A549 (cell line): Measurements from ENCODE around the gene PLXNB2. TPM values are rescaled to one million over a fixed set of nuclear protein-coding genes. Genes with fewer than 3 reads are reported as not detected.

Experiments used
- ATAC-seq, 2 experiments: fragments of 200-7000 bp in 1 of 2; fragments of >200 bp in 1 of 2; cut with Nextera tagmentation in 1 of 2; cut with Tn5 transposase in 1 of 2; 3 replicates each; pipeline versions ENCODE4 v1.8.0 to v1.9.1; 2018 to 2020; ENCODE audit warnings: mild to moderate bottlenecking in 1 of 2, moderate library complexity in 1 of 2
- CTCF ChIA-PET: fragments of 300-600 bp; sonication (Branson Sonifier 250); formaldehyde crosslinking; extraction: SDS; loops from one replicate; lab custom pipeline; 2021; ENCODE audit warnings: antibody characterized with exemption, inconsistent platforms; lab: Yijun Ruan, JAX
- POLR2A ChIA-PET: fragments of 350-600 bp; formaldehyde crosslinking; extraction: SDS; loops from one replicate; lab custom pipeline; 2021; ENCODE audit warnings: antibody characterized with exemption, inconsistent platforms; lab: Yijun Ruan, JAX
- DNase-seq, 2 experiments: peaks; one replicate each; pipeline versions ENCODE4 v3.0.0 to v3.0.0-alpha.2; 2011 to 2016; ENCODE audit warnings: low read depth in 1 of 2, low spot score in 1 of 2
- FAIRE-seq: peaks from 2 replicates; lab custom pipeline; 2011; peaks lifted over from hg19 to GRCh38; lab: Jason Lieb, UNC
- H3K27ac ChIP-seq, 2 experiments: fragments of >200 bp; sonication (Bioruptor Twin); formaldehyde crosslinking; 3 replicates each; pipeline ENCODE4 v1.5.1; 2016 to 2017
- H3K4me1 ChIP-seq: fragments of >200 bp; sonication (Bioruptor Twin); formaldehyde crosslinking; 3 replicates; pipeline ENCODE4 v1.6.1; 2016
- H3K4me2 ChIP-seq: fragments of >200 bp; sonication (Bioruptor Twin); formaldehyde crosslinking; 3 replicates; pipeline ENCODE4 v1.6.1; 2016
- H3K4me3 ChIP-seq: fragments of >200 bp; sonication (Bioruptor Twin); formaldehyde crosslinking; 3 replicates; pipeline ENCODE4 v1.5.1; 2016
- H3K9me3 ChIP-seq: fragments of >200 bp; sonication (Bioruptor Twin); formaldehyde crosslinking; 3 replicates; pipeline ENCODE4 v1.6.1; 2016
- EHF ChIP-seq: fragments of 250-450 bp; sonication (Bioruptor Pico); IDR thresholded peaks from 2 replicates; pipeline ENCODE4 v1.5.0; 2020; ENCODE audit warnings: mild to moderate bottlenecking
- EHMT2 ChIP-seq: fragments of 200-600 bp; sonication (generic); IDR thresholded peaks from 2 replicates; pipeline ENCODE4 v1.6.1; 2016; ENCODE audit warnings: antibody characterized with exemption, low read depth, mild to moderate bottlenecking, moderate library complexity
- EP300 ChIP-seq, 2 experiments: fragments of >200 bp; sonication (Bioruptor Twin); formaldehyde crosslinking; IDR thresholded peaks; 2 replicates in 1 of 2; 3 replicates in 1 of 2; pipeline ENCODE4 v1.6.1; 2016 to 2017
- FOSB ChIP-seq: fragments of 250-450 bp; sonication (Bioruptor Pico); IDR thresholded peaks from 2 replicates; pipeline ENCODE4 v1.5.0; 2020; ENCODE audit warnings: mild to moderate bottlenecking, moderate library complexity
- FOSL2 ChIP-seq, 2 experiments: fragments of 450-650 bp in 1 of 2; fragments of >200 bp in 1 of 2; sonication (Bioruptor Twin) in 1 of 2; formaldehyde crosslinking; IDR thresholded peaks; 2 replicates each; pipeline versions ENCODE4 v1.5.0 to v1.6.1; 2016 to 2020; ENCODE audit warnings: mild to moderate bottlenecking in 1 of 2, moderate library complexity in 1 of 2
- HDAC2 ChIP-seq: fragments of 200-600 bp; sonication (generic); IDR thresholded peaks from 2 replicates; pipeline ENCODE4 v1.6.1; 2016
- HEYL ChIP-seq: fragments of 250-450 bp; sonication (Bioruptor Pico); IDR thresholded peaks from 2 replicates; pipeline ENCODE4 v1.8.0; 2021; ENCODE audit warnings: mild to moderate bottlenecking, moderate library complexity
- JUN ChIP-seq, 2 experiments: fragments of >200 bp; sonication (Bioruptor Twin); formaldehyde crosslinking; IDR thresholded peaks; 2 replicates in 1 of 2; 3 replicates in 1 of 2; pipeline ENCODE4 v1.6.1; 2016 to 2017
- KDM1A ChIP-seq: fragments of 200-600 bp; sonication (generic); IDR thresholded peaks from 2 replicates; pipeline ENCODE4 v1.6.1; 2016; ENCODE audit warnings: low read depth, mild to moderate bottlenecking
- MAFK ChIP-seq: fragments of 450-650 bp; IDR thresholded peaks from 2 replicates; pipeline ENCODE4 v1.6.1; 2014; ENCODE audit not compliant: partially characterized antibody
- MYC ChIP-seq: IDR thresholded peaks from 2 replicates; pipeline ENCODE4 v1.6.1; 2012; ENCODE audit warnings: mild to moderate bottlenecking, inconsistent platforms, low read length, improper control_type of control experiment, borderline replicate concordance
- NFE2L2 ChIP-seq: fragments of 150-350 bp; conservative IDR thresholded peaks from 2 replicates; pipeline ENCODE4 v1.6.1; 2014; ENCODE audit warnings: low read length
- PBX3 ChIP-seq: IDR thresholded peaks from 2 replicates; pipeline ENCODE4 v1.6.1; 2012
- RAD21 ChIP-seq, 2 experiments: fragments of >200 bp in 1 of 2; sonication (Bioruptor Twin) in 1 of 2; formaldehyde crosslinking in 1 of 2; IDR thresholded peaks in 1 of 2; conservative IDR thresholded peaks in 1 of 2; 2 replicates in 1 of 2; 3 replicates in 1 of 2; pipeline ENCODE4 v1.6.1; 2012 to 2018; ENCODE audit warnings: inconsistent platforms in 1 of 2
- RARB ChIP-seq: fragments of 250-450 bp; sonication (Bioruptor Pico); IDR thresholded peaks from 2 replicates; pipeline ENCODE4 v1.8.0; 2021; ENCODE audit warnings: mild to moderate bottlenecking, moderate library complexity
- REST ChIP-seq: fragments of 200-600 bp; sonication (generic); IDR thresholded peaks from 2 replicates; pipeline ENCODE4 v1.6.1; 2016; ENCODE audit warnings: antibody characterized with exemption, mild to moderate bottlenecking, moderate library complexity
- RNF2 ChIP-seq: fragments of 200-600 bp; sonication (generic); IDR thresholded peaks from 2 replicates; pipeline ENCODE4 v1.6.1; 2016; ENCODE audit warnings: low read depth, mild to moderate bottlenecking, antibody characterized with exemption, moderate library complexity, borderline replicate concordance
- SREBF2 ChIP-seq: fragments of 450-650 bp; IDR thresholded peaks from 2 replicates; pipeline ENCODE4 v1.6.1; 2014; ENCODE audit warnings: mild to moderate bottlenecking, moderate library complexity
- USF2 ChIP-seq: fragments of 450-650 bp; IDR thresholded peaks from 2 replicates; pipeline ENCODE4 v1.6.1; 2014; ENCODE audit warnings: antibody characterized with exemption
- ZSCAN20 ChIP-seq: fragments of 250-450 bp; sonication (Bioruptor Pico); IDR thresholded peaks from 2 replicates; pipeline ENCODE4 v1.8.0; 2022; ENCODE audit warnings: mild to moderate bottlenecking, moderate library complexity
- WGBS: methylation state at CpG from one replicate; pipeline ENCODE4 v1.1.6; 2017; ENCODE audit errors: missing lambda C conversion rate; 5-methylcytosine and 5-hydroxymethylcytosine counted together
- polyA plus RNA-seq, 4 experiments: library from polyadenylated mRNA; depleted of rRNA in 3 of 4; stranded (reverse); fragments of >200 nt; fragmentation: RNase III in 1 of 4; extraction: RNeasy Plus Mini Kit Qiagen cat#74134 plus additional on column Dnase treatment in 1 of 4; gene quantifications; 2 replicates in 3 of 4; 3 replicates in 1 of 4; pipeline ENCODE4 v1.2.3, GENCODE V29; 2011 to 2017

PLXNB2 gene
- polyA plus RNA-seq, 2 of the 4 experiments (the other 2 are of a cell fraction) = 24.6 to 64.4 TPM

GRCh38 chr22:50269573-50269969 lies 37.9 kb downstream of the PLXNB2 start:
- FAIRE-seq (no peak), ATAC-seq (no peak), DNase-seq (no peak)
- Histone ChIP-seq H3K4me3 (peak overlapping the region; percentile 57), H3K4me2 (peak overlapping the region; percentile 99), H3K4me1 (peaks cover 41% of the 10 kb centered on the region), H3K9me3 (no peaks in the 10 kb centered on the region), H3K27ac (peak overlapping the region; percentile 75 to 92; a peak in 5 of 6 replicates)
- CTCF ChIA-PET = interaction anchor here (0.9 kb wide), 1 partner anchor 57 kb away, joined by 4 read pairs; the partner anchor contains the start of gene DENND6B
- POLR2A ChIA-PET = no interaction called here
- 20% methylated on average over 3 of the region's 18 CpGs for WGBS
- TF ChIP-seq JUN (IDR thresholded peaks at IDR 0.05) = no peak
- no peak for TF ChIP-seq HEYL (CRISPR knock-in tag)
- TF ChIP-seq EP300 (IDR thresholded peaks at IDR 0.05) = no peak
- no peak for TF ChIP-seq FOSL2 (IDR thresholded peaks at IDR 0.05)
- no peak for TF ChIP-seq FOSL2 (CRISPR knock-in tag; IDR thresholded peaks at IDR 0.05)
- no peak for TF ChIP-seq HDAC2
- no peak for TF ChIP-seq REST
- TF ChIP-seq KDM1A = no peak
- TF ChIP-seq MYC = no peak
- TF ChIP-seq ZSCAN20 = no peak
- no peak for TF ChIP-seq FOSB
- TF ChIP-seq RAD21 (conservative IDR thresholded peaks at IDR 0.05 in 1 of 2, IDR thresholded peaks at IDR 0.05 in 1 of 2) = no peak
- TF ChIP-seq PBX3 = no peak
- no peak for TF ChIP-seq SREBF2
- TF ChIP-seq NFE2L2 = no peak
- no peak for TF ChIP-seq EHMT2
- no peak for TF ChIP-seq RNF2

GRCh38 chr22:50268655-50269113 lies 38.8 kb downstream of the PLXNB2 start:
- no peak for FAIRE-seq
- WGBS = 69% methylated on average over 6 of the region's 9 CpGs
- no peak overlapping the region for H3K4me3 ChIP-seq
- H3K27ac ChIP-seq = peak overlapping the region; percentile 64 to 78; a peak in 2 of 6 replicates
- POLR2A ChIA-PET = no interaction called here
- DNase-seq = no peak
- TF ChIP-seq USF2 (peak; percentile 65; the same call in 1 of the 2 replicates), RNF2 (no peak), EHF (no peak), ZSCAN20 (no peak), RARB (CRISPR knock-in tag) (no peak), MAFK (no peak), HDAC2 (no peak)
- peak in 1 of 2 experiments; percentile 8; a peak in 3 of 6 replicates for ATAC-seq
- H3K9me3 ChIP-seq = no peaks in the 10 kb centered on the region
- peak overlapping the region; percentile 99 for H3K4me2 ChIP-seq
- CTCF ChIA-PET = interaction anchor here (0.9 to 4.8 kb wide), 2 partner anchors 17 to 58 kb away, joined by 4 to 27 read pairs; partner anchors contain the start of genes DENND6B and HDAC10
- H3K4me1 ChIP-seq = peaks cover 41% of the 10 kb centered on the region
